Measurements from ENCODE around the gene SURF1.

- no peak for TF ChIP-seq CTCF (IDR thresholded peaks at IDR 0.05)
- TF ChIP-seq POLR2A (IDR thresholded peaks at IDR 0.05) = no peak
Observed at GRCh38 chr9:133379153-133380086, 23.1 kb upstream of the SURF1 start.
